Hematopoietic multipotent progenitor cell treated with erythropoietin and hydrocortisone succinate and interleukin-3 and kit ligand, for 15 days (in vitro differentiated cells): ENCODE data around the gene TRAM2.
A peak's percentile ranks its signal among the peaks of the same experiment; 100 is the strongest.

Experiments used
- DNase-seq: peaks from one replicate; pipeline ENCODE4 v3.0.0-alpha.2; 2015; ENCODE audit warnings: low spot score

TRAM2 gene

DNA sequence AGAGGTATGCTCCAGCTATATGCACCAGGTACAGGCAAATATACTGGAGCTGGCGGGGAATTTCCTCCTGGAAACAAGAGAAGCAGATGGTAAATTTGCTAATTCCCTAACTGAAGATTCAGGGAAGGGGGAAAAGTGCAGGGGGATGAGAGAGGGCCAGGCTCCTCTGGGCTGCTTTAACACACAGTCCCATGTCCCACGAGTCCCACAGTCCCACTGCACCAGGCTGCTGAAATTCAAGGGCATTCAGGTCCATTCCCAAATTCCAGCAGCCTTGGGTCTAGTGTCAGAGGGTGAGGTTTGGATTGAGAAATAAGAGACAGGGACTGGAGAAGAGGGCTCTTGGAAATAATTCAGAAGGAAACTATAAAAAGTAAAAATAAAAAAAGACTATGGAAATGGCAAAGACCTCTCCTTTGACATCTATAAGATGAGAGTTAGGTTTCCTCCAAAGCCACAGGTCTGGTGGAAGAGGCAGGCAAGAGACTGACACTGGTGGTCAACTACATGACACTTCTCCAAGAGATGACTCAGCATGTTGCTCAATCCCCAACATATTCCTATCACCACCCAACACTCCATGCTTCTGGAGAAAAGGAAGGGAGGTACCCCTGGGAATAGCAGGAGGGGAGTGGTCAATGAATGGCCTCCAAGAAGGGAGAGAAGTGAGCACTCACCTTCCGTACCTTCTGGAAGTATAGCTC, 69.2 kb downstream of the TRAM2 start:
- no peak for DNase-seq

DNA sequence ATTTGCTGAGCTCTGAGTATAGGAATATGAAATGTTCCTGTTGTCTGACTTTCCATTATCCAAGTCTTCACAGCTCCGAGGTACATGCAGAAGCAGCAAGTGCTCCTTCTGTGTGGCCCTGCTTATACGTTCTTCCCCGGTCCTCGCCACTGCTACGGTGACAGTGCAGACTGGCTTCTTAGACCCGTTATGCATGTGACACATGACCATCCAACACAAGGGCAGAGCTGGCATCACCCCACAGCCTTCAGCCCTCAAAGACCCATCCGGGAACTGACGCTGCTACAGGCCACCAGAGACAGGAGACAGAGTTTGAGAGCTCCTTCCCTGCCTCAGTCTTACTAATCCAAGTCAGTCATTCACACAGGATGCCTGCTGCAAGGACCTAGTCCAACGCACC, 70.4 kb downstream of the TRAM2 start:
- DNase-seq: no peak

DNA sequence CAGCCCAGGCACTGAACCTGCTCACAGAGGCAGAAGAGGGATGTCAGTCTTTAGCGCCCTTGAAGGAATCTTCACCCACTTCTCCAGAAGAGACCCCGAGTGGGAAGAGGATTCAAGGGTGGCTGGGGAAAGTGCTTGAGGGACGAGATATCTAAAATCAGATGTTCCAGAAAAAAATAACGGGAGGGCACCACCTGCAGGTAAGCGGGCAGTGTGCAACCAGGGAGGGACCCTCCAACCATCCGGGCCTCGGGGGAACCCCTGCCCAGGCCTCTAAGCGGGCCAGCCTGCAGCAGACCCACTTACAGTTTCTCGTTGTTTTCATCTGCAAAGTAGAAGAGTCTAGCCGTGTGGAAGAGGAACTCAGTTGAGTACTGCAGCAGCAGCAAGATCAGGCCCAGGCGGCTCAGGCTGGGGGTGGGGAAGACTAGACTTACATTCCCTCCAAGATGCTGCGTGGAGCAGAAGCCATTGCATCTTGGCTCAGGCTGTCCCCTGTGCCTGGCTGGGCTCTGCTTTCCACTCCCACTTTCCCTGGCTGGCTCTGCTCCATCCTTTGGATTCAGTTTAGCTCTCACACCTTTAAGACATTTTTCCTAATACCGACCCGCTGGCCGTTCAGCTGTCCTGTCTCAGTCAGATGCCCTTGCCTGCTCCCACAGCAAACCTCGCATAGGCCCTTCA, 71.0 kb downstream of the TRAM2 start:
- DNase-seq: no peak

GRCh38 chr6:52504782-52505136, 72.1 kb downstream of the TRAM2 start:
- peak; percentile 28 for DNase-seq

DNA sequence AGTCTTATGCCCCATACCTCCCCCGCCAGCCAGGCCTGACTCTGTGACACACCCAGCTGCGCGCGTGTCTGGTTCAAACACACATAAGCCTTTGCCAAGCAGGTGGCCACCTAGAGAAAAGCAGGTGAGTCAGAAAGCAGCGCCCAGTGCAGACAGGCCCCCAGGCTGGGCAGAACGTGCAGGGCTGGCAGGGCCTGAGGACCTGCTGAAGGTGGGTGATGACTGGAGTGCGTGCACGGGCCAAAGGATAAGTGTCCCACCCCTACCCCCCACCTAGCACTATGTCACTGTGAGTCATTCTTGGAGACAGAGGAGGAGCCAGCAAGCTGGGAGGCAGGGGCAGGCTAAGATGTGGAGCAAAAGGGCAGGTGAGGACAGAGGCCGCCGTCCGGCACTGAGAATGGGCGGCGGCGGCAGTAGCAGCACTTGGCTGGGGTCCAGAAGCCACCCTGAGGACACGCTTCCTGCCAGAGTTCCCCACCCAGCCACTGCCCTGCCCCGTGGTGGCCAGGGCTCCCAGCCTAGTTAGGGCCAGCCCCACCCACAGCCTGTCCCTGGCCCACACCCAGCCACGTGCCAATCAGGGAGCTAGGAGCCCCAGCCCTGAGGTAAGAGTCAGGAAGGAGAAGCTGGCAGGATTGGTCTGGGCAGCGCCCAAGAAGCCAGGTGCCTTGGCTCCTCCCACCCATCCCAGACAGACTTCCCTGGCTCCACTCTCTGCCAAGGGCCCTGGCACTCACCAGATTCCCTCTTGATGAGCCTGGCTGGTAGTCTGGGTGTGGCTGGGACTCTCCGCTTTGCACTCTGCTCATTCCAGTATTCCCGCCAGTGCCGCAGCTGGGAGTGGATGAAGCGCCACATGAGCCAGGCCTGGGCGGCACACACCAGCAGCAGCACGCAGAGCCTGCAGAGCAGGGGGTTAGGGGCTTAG, 72.7 kb downstream of the TRAM2 start:
- peak; percentile 87 for DNase-seq

- peak; percentile 6 for DNase-seq
These were observed 73.5 kb downstream of the TRAM2 start for GRCh38 chr6:52503323-52503747.

- DNase-seq: no peak
These were observed 74.4 kb downstream of the TRAM2 start for GRCh38 chr6:52502306-52503029.

DNA sequence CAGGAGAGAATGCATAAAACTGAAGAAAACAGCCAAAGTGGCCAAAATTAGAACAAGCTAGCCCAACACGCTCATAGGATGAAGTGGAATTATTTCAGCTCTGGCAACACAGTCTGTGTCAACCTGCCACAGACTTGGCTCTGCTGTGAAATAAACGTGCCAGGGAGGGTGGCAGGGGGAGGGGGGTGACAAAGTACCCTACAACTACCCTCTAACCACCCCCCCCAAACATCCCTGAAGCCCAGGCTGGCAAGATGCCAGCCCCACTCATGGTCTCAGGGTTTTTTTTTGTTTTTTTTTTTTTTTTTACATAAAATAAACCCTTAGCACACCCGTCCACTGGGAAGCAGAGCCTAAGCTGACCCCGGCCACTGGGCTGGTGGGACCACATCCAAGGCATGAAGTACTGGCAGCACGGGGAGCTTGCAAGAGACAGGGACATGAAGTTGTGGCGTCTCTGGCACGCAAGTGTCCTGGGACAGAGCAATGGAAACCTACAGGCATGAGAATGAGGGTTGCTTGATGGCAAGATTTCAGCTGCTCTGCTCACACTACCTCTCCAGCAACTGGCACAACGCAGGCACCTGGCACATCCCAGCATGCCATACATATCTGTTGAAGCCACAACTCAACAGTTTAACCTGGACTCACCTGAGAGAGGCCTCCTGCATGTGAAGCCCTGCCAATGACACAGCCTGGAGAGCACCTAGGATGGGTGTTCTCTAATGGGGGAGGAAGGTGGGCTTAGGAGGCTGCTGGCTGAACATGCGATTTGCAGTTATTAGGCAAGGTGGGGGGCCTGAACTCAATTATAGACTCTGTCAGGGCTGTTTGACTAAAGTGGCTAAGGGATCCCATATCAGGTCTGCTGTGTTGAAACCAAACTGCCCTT, 76.4 kb downstream of the TRAM2 start:
- no peak for DNase-seq

GRCh38 chr6:52499681-52500236, 77.1 kb downstream of the TRAM2 start:
- no peak for DNase-seq

DNA sequence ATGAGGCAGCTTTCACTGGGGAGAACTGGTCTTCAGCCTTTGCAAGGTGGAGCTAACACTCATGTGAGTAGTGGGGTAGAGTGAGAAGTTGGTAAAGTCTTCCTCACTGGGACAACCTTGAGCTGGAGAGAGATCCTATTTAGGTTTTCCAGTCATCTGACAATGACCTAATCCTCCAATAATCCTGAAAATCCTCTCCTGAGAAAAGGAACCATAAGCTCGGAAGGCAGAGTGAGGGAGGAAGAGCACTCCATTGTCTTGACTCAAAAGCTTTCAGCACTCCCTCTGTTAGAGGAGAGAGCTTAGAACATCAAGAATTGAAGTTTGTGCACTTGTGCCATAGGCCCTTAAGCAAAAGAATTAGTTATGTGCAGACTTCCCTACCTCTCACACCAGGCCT, 77.8 kb downstream of the TRAM2 start:
- DNase-seq: no peak

DNA sequence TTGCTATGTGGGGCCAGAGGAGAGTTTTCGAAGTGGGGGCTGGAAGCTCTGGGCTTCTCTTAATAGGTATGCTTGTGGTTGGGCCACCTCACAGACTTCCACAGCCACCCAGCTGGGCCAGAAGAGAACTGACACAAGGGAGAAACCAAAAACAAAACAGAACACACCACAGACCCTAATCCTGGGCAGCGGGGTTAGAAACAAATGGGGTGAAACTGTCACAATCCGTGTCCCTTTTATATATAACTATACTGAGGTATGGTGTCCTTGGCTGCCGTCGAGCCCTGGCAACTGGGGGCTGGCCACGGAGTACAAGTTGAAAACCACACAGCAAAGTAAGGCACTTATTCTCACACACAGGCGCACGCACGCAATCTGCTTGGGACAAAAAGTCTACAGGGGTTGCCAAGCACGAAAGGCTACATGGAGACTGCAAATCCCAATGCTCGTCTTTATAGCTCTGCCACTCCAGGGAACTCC, 78.3 kb downstream of the TRAM2 start:
- no peak for DNase-seq

DNA sequence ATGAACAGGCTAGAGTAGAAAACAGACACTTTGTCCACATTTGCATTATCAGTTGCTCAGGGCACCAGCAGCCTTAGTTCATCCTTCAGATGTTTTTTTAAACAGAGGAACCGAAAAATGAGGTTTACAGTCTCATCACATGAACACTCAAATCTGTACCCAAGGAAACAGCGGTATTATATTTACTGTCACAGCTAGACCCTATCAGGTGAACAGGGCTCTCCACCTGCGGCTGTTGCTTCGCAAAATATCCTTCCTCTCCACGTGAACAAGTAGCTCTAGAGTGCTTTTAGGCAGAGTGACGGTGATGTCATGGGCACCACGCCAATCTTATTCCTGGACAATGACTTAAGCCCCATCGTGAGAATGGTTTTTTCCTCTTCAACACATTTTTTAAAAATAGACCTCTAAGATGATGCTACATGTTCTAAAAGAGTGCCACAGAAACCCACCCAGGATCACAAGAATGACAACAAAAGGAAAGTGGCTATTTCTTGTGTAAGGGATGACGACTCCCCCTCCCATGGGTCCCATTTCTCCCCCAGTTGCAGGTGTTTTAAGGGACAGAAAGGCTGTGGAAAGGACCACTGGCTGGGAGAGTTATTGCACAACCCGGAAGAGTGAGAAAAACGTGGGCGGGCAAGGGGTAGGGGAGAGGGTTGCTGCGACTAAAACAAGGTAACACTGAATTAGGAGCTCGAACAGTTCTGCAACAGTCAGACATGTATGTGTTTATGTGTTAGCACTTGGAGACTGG, 79.0 kb downstream of the TRAM2 start:
- no peak for DNase-seq

DNA sequence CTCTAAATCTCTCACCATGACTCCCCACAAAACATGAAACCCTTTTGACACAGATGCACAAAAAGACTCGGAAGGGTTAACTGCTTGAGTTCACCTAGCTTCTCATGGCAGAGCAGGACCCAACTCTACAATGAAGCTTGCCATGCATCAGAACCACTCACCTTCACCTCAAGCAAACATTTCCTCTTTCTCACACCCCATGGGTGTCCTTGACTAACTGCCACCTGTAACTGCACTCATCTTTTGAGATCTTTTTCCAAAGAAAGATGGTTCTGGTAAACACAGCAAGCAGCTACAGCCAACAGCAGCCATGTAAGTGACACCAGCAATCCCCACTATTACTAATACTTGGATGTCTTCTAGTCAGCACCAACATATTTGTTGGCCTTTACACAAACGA, 80.2 kb downstream of the TRAM2 start:
- no peak for DNase-seq

GRCh38 chr6:52495922-52496321, 80.9 kb downstream of the TRAM2 start:
- no peak for DNase-seq

DNA sequence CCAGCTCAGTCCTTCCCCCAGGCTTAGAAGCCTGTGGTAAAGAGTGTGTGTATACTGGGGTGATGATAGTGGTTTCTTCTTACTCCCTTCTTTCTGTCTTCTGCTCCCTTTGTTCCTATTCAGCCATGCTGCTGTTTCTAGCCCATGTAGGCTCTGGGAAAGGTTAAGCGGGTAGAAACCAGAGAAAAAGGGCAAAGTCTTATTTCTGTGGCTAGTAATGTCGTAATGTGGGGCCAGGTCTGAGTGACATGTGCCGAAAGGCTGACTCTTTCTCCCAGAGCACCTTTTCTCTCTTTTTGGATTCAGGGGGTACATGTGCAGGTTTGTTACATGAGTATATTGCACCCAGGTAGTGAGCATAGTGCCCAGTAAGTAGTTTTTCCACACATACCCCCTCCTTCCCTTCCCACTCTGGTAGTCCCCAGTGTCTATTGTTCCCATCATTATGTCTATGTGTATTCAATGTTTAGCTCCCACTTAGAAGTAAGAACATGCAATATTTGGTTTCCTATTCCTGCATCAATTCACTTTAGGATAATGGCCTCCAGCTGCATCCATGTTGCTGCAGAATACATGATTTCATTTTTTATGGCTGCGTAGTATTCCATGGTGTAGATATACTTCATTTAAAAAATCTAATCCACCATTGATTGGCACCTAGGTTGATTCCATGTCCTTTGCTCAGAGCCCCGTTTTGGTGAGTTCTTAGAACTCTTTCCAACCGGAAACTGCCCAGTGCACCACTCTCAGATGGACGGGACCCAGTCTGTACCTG, 82.4 kb downstream of the TRAM2 start:
- no peak for DNase-seq

DNA sequence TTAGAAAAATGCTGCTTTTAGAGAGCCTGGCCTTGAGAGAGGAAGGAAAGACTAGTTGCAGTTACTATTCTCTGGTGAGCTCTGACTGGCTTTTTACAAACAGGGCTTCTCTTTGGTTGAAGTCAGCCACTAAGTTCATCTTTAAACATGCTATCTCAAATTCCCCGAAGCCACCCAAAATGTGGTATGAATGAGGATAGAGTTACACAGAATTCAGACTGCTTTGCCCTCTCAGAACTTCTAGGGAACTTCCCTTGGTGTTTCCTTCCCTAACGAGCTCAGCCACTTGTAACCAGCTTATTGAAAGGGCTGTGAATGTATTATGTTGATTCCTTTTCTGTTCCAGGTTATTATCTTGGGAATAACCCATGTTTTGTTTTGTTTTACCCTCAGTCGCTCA, 83.2 kb downstream of the TRAM2 start:
- DNase-seq: no peak

GRCh38 chr6:52491203-52492069, 85.4 kb downstream of the TRAM2 start:
- no peak for DNase-seq

GRCh38 chr6:52489881-52490280, 87.0 kb downstream of the TRAM2 start:
- DNase-seq: no peak
